ENCODE measurements around the gene KRT38. TPM values are rescaled to one million over a fixed set of nuclear protein-coding genes. Genes with fewer than 3 reads are reported as not detected.

The KRT38 gene
- total RNA-seq, 1 donor from 2014 or later: not detected

GRCh38 chr17:41415411-41415810 is 25.4 kb downstream of the KRT38 start:
- DNase-seq (ENCODE audit: low read depth) (no peak), FAIRE-seq (no peak)
- Histone ChIP-seq H3K27ac (ENCODE audit: low read depth, low read length) (no peak overlapping the region), H2AFZ (ENCODE audit: low read depth, low read length) (no peak overlapping the region), H3K36me3 (ENCODE audit: insufficient read depth, low read length) (no peaks in the 10 kb centered on the region), H4K20me1 (ENCODE audit: insufficient read depth, low read length) (no peaks in the 10 kb centered on the region), H3K4me1 (ENCODE audit: insufficient read depth, low read length) (peaks cover 29% of the 10 kb centered on the region), H3K79me2 (ENCODE audit: insufficient read depth, low read length) (no peaks in the 10 kb centered on the region), H3K4me3 (ENCODE audit: insufficient read depth, low read depth, low read length) (no peak overlapping the region), H3K9me3 (ENCODE audit: insufficient read depth, low read depth, low read length) (no peaks in the 10 kb centered on the region), H3K4me2 (ENCODE audit: low read length) (no peak overlapping the region), H3K9ac (ENCODE audit: low read length) (no peak overlapping the region), H3K27me3 (ENCODE audit: insufficient read depth, low read length) (no peaks in the 10 kb centered on the region)
- H3K4me3 Mint-ChIP-seq (ENCODE audit: unreplicated experiment): no peak overlapping the region
- peak overlapping the region; percentile 4 for H3K27ac Mint-ChIP-seq (ENCODE audit: unreplicated experiment)
- no peaks in the 10 kb centered on the region for H3K36me3 Mint-ChIP-seq (ENCODE audit: low read depth, unreplicated experiment)
- no peaks in the 10 kb centered on the region for H3K9me3 Mint-ChIP-seq (ENCODE audit: unreplicated experiment)
- H3K4me1 Mint-ChIP-seq (ENCODE audit: low read depth, unreplicated experiment): peaks cover 32% of the 10 kb centered on the region
- peaks cover 4% of the 10 kb centered on the region for H3K27me3 Mint-ChIP-seq (ENCODE audit: low read depth, unreplicated experiment)
- TF ChIP-seq EZH2 (IDR thresholded peaks at IDR 0.05; ENCODE audit: insufficient read depth, low read length) (no peak), CTCF (IDR thresholded peaks at IDR 0.05; ENCODE audit: insufficient read depth, low read depth, low read length) (no peak)

- Histone ChIP-seq H3K36me3 (ENCODE audit: insufficient read depth, low read length) (no peaks in the 10 kb centered on the region), H3K4me3 (ENCODE audit: insufficient read depth, low read depth, low read length) (no peak overlapping the region), H3K27ac (ENCODE audit: low read depth, low read length) (no peak overlapping the region), H3K4me2 (ENCODE audit: low read length) (no peak overlapping the region), H3K27me3 (ENCODE audit: insufficient read depth, low read length) (no peaks in the 10 kb centered on the region), H3K4me1 (ENCODE audit: insufficient read depth, low read length) (peaks cover 24% of the 10 kb centered on the region), H4K20me1 (ENCODE audit: insufficient read depth, low read length) (no peaks in the 10 kb centered on the region), H3K79me2 (ENCODE audit: insufficient read depth, low read length) (no peaks in the 10 kb centered on the region), H2AFZ (ENCODE audit: low read depth, low read length) (no peak overlapping the region), H3K9me3 (ENCODE audit: insufficient read depth, low read depth, low read length) (no peaks in the 10 kb centered on the region), H3K9ac (ENCODE audit: low read length) (no peak overlapping the region)
- peaks cover 29% of the 10 kb centered on the region for H3K4me1 Mint-ChIP-seq (ENCODE audit: low read depth, unreplicated experiment)
- peaks cover 14% of the 10 kb centered on the region for H3K27me3 Mint-ChIP-seq (ENCODE audit: low read depth, unreplicated experiment)
- DNase-seq (ENCODE audit: low read depth) (peak; percentile 16), FAIRE-seq (no peak)
- TF ChIP-seq EZH2 (IDR thresholded peaks at IDR 0.05; ENCODE audit: insufficient read depth, low read length): no peak
- no peak for TF ChIP-seq CTCF (IDR thresholded peaks at IDR 0.05; ENCODE audit: insufficient read depth, low read depth, low read length)
- no peak overlapping the region for H3K27ac Mint-ChIP-seq (ENCODE audit: unreplicated experiment)
- H3K36me3 Mint-ChIP-seq (ENCODE audit: low read depth, unreplicated experiment): no peaks in the 10 kb centered on the region
- H3K9me3 Mint-ChIP-seq (ENCODE audit: unreplicated experiment): no peaks in the 10 kb centered on the region
- peak overlapping the region; percentile 28 for H3K4me3 Mint-ChIP-seq (ENCODE audit: unreplicated experiment)
Measured at GRCh38 chr17:41413982-41414381, 26.8 kb downstream of the KRT38 start.

- DNase-seq (ENCODE audit: low read depth) (peak; percentile 56), FAIRE-seq (peak; percentile 60)
- Histone ChIP-seq H3K4me3 (ENCODE audit: insufficient read depth, low read depth, low read length) (no peak overlapping the region), H3K4me2 (ENCODE audit: low read length) (no peak overlapping the region), H3K36me3 (ENCODE audit: insufficient read depth, low read length) (no peaks in the 10 kb centered on the region), H3K9me3 (ENCODE audit: insufficient read depth, low read depth, low read length) (no peaks in the 10 kb centered on the region), H3K79me2 (ENCODE audit: insufficient read depth, low read length) (no peaks in the 10 kb centered on the region), H2AFZ (ENCODE audit: low read depth, low read length) (no peak overlapping the region), H3K4me1 (ENCODE audit: insufficient read depth, low read length) (peaks cover 24% of the 10 kb centered on the region), H3K27ac (ENCODE audit: low read depth, low read length) (no peak overlapping the region), H4K20me1 (ENCODE audit: insufficient read depth, low read length) (no peaks in the 10 kb centered on the region), H3K27me3 (ENCODE audit: insufficient read depth, low read length) (no peaks in the 10 kb centered on the region), H3K9ac (ENCODE audit: low read length) (no peak overlapping the region)
- H3K4me3 Mint-ChIP-seq (ENCODE audit: unreplicated experiment): no peak overlapping the region
- H3K27me3 Mint-ChIP-seq (ENCODE audit: low read depth, unreplicated experiment): peaks cover 13% of the 10 kb centered on the region
- no peak overlapping the region for H3K27ac Mint-ChIP-seq (ENCODE audit: unreplicated experiment)
- peaks cover 29% of the 10 kb centered on the region for H3K4me1 Mint-ChIP-seq (ENCODE audit: low read depth, unreplicated experiment)
- TF ChIP-seq EZH2 (IDR thresholded peaks at IDR 0.05; ENCODE audit: insufficient read depth, low read length) (no peak), CTCF (IDR thresholded peaks at IDR 0.05; ENCODE audit: insufficient read depth, low read depth, low read length) (no peak)
- H3K9me3 Mint-ChIP-seq (ENCODE audit: unreplicated experiment): no peaks in the 10 kb centered on the region
- H3K36me3 Mint-ChIP-seq (ENCODE audit: low read depth, unreplicated experiment): no peaks in the 10 kb centered on the region
Measured at GRCh38 chr17:41413353-41413957, 27.3 kb downstream of the KRT38 start.
